Psoas muscle (tissue), 8 donors: ENCODE measurements around the gene MPP3. TPM values are rescaled to one million over a fixed set of nuclear protein-coding genes. Genes with fewer than 3 reads are reported as not detected.

Experiments
- ATAC-seq, 4 donors: fragments of 200-7000 bp; cut with Tn5 transposase; one replicate each; pipeline ENCODE4 v1.9.1; 2020; ENCODE audit warnings: moderate library complexity in 3 of 4, mild to moderate bottlenecking in 2 of 4
- DNase-seq, 2 donors: peaks; one replicate each; pipeline ENCODE4 v3.0.0-alpha.2; 2020
- H3K27ac ChIP-seq: fragments of 200-600 bp; one replicate; pipeline ENCODE4 v1.8.0; 2022
- H3K27me3 ChIP-seq, 3 donors: fragments of 200-600 bp in 1 of 3; one replicate each; pipeline versions ENCODE4 v1.6.1 to v1.8.0; 2013 to 2022; ENCODE audit warnings: low read length in 2 of 3, mild to moderate bottlenecking in 2 of 3, moderate library complexity in 1 of 3; ENCODE audit not compliant: insufficient read depth in 3 of 3
- H3K36me3 ChIP-seq, 2 donors: fragments of 200-600 bp in 1 of 2; one replicate each; pipeline versions ENCODE4 v1.6.1 to v1.8.0; 2013 to 2022; ENCODE audit warnings: low read depth in 1 of 2, mild to moderate bottlenecking in 1 of 2, moderate library complexity in 1 of 2; ENCODE audit not compliant: insufficient read depth in 1 of 2
- H3K4me1 ChIP-seq: fragments of 200-600 bp; one replicate; pipeline ENCODE4 v1.8.0; 2022
- H3K4me3 ChIP-seq: fragments of 200-600 bp; one replicate; pipeline ENCODE4 v1.8.0; 2022; ENCODE audit warnings: mild to moderate bottlenecking
- H3K9me3 ChIP-seq: fragments of 200-600 bp; one replicate; pipeline ENCODE4 v1.8.0; 2022
- CTCF ChIP-seq: fragments of 200-600 bp; IDR thresholded peaks from one replicate; pipeline ENCODE4 v1.8.0; 2022; ENCODE audit warnings: antibody characterized with exemption
- WGBS, 3 donors: extraction: QIAGEN DNeasy Blood & Tissue Kit; methylation state at CpG; one replicate each; pipeline versions ENCODE4 v1.1.6 to v1.1.7; 2013; 5-methylcytosine and 5-hydroxymethylcytosine counted together
- intact Hi-C, 2 donors: fragments of 100-400 bp; cut with DNase I; formaldehyde crosslinking; loops; one replicate each; pipeline versions ENCODE4 v1.11.0 to v1.14.2; 2022
- polyA plus RNA-seq, 3 donors: library from polyadenylated mRNA; stranded (reverse); fragments of 200-250 nt; gene quantifications; one replicate each; pipeline ENCODE4 v1.2.3, GENCODE V29; 2013
- total RNA-seq, 4 donors: library from RNA; stranded (reverse); fragmentation: NEBNext Ultra II Directional in 2 of 4; extraction: Animal tissue kit (Norgen Biotek cat#: 25700) in 2 of 4; gene quantifications; one replicate each; pipeline versions ENCODE4 v1.2.1 to v1.2.4, GENCODE V29; 2021 to 2023
- donor health status: healthy with polysubstance abuse.
- donor health status: DM: no; HTN: no; CAD: no; lungs with moderate emphysema.
- donor health status: Bipolar disorder and iron deficiency.
- donor health status: healthy.
- donor health status: DM: yes; HTN: yes; CAD: no.
- donor health status: DM: no; HTN: no; CAD: no.
- donor health status: DM: no; HTN: no; CAD: no.
- donor health status: DM: yes; HTN: yes; CAD: no.

MPP3 gene
- total and polyA plus RNA-seq, 7 donors: 1.0 to 2.0 (median 1.5) TPM

DNA sequence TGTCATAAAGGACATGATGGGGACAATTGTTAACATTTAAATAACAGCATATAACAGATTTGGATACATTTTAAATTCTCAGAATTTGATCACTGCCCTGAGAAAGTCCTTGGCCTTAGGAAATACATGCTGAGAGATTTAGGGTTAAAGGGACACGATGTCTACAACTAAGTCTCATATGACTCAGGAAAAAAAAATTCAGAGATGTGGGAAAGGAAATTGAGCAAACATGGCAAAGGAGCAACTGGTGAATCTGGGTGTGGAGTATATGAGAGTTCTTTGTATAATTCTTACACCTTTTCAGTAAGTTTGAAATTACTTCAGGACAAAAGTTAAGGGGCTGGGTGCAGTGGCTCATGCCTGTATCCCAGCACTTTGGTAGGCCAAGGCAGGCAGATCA is 18.2 kb downstream of the MPP3 start:
- 29 to 49% (median 44%) methylated on average over 1 of the region's 1 CpG for WGBS, 3 donors
- ATAC-seq: no peak
- no peak overlapping the region for H3K27ac ChIP-seq
- no peaks in the 10 kb centered on the region for H3K4me1 ChIP-seq
- H3K9me3 ChIP-seq: no peaks in the 10 kb centered on the region
- H3K27me3 ChIP-seq: no peaks in the 10 kb centered on the region
- no peak overlapping the region for H3K4me3 ChIP-seq
- peaks cover 0 to 17% of the 10 kb centered on the region in 2 donors for H3K36me3 ChIP-seq
- TF ChIP-seq CTCF: no peak
- no peak for DNase-seq
- intact Hi-C loops: no loop called here

DNA sequence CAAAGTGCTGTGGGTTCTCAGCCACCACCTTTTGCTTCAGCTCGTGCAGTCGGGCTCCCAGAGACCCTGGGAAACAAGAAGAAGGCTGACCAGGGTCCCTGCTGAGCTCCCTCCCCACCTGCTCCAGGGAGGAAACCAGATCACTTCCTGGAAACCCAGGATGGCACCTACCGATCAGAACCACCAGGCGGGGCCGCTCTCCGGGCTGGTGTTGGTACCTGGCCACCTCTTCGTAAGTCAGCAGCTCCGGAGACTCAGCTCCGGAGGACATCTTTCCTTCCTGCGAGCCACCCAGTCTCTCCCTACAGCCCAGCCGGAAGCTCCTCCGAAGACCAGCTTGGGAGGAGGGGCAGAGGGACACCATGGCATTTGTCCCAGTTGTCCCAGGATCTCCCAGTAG is 18.9 kb downstream of the MPP3 start:
- no peak overlapping the region for H3K27ac ChIP-seq
- H3K4me3 ChIP-seq: no peak overlapping the region
- DNase-seq (no peak), ATAC-seq (no peak)
- intact Hi-C loops: no loop called here
- WGBS, 3 donors: 81 to 88% (median 86%) methylated on average over 12 of the region's 12 CpGs
- no peaks in the 10 kb centered on the region for H3K9me3 ChIP-seq
- H3K36me3 ChIP-seq: peaks cover 0 to 17% of the 10 kb centered on the region in 2 donors
- no peak for TF ChIP-seq CTCF
- no peaks in the 10 kb centered on the region for H3K4me1 ChIP-seq
- no peaks in the 10 kb centered on the region for H3K27me3 ChIP-seq

GRCh38 chr17:43813386-43813785 is 19.6 kb downstream of the MPP3 start:
- DNase-seq: no peak
- ATAC-seq: no peak

GRCh38 chr17:43812396-43813265 is 20.3 kb downstream of the MPP3 start:
- no peaks in the 10 kb centered on the region for H3K27me3 ChIP-seq
- no peaks in the 10 kb centered on the region for H3K4me1 ChIP-seq
- no peaks in the 10 kb centered on the region for H3K9me3 ChIP-seq
- intact Hi-C loops: no loop called here
- H3K36me3 ChIP-seq: peaks cover 0 to 29% of the 10 kb centered on the region in 2 donors
- 95 to 96% (median 95%) methylated on average over 10 of the region's 10 CpGs for WGBS, 3 donors
- DNase-seq: no peak
- H3K27ac ChIP-seq: no peak overlapping the region
- no peak overlapping the region for H3K4me3 ChIP-seq
- TF ChIP-seq CTCF: no peak
- ATAC-seq: no peak

More at GRCh38 chr17:43813386-43813785, 19.6 kb downstream of the MPP3 start:
- H3K4me1 ChIP-seq: no peaks in the 10 kb centered on the region
- no peaks in the 10 kb centered on the region for H3K9me3 ChIP-seq
- no peak for TF ChIP-seq CTCF
- H3K27ac ChIP-seq: no peak overlapping the region
- H3K27me3 ChIP-seq: no peaks in the 10 kb centered on the region
- 79 to 95% (median 94%) methylated on average over 3 of the region's 3 CpGs for WGBS, 3 donors
- H3K4me3 ChIP-seq: no peak overlapping the region
- intact Hi-C loops: no loop called here
- H3K36me3 ChIP-seq: peaks cover 0 to 22% of the 10 kb centered on the region in 2 donors
